H7 (cell line): ENCODE data around the gene LGALS7B. TPM values are rescaled to one million over a fixed set of nuclear protein-coding genes. Genes with fewer than 3 reads are reported as not detected.
"Not testable (repeated sequence)": the region's sequence is repeated elsewhere in the genome, so short reads cannot be mapped to it uniquely, and the experiment has no call there.

Experiments used
- DNase-seq: peaks from one replicate; pipeline ENCODE4 v3.0.0; 2012
- H3K27me3 ChIP-seq: 2 replicates; pipeline ENCODE4 v1.6.0; 2011; ENCODE audit warnings: mild to moderate bottlenecking, low read length; ENCODE audit not compliant: control insufficient read depth, insufficient read depth
- H3K36me3 ChIP-seq: replicated peaks from 2 replicates; pipeline ENCODE4 v1.5.1; 2011; ENCODE audit warnings: low read length; ENCODE audit not compliant: control insufficient read depth, insufficient read depth
- H3K4me3 ChIP-seq: 2 replicates; pipeline ENCODE4 v1.5.1; 2011; ENCODE audit warnings: low read depth, mild to moderate bottlenecking, control low read depth, low read length, moderate library complexity; ENCODE audit not compliant: insufficient read depth
- total RNA-seq: library from RNA; depleted of rRNA; stranded (reverse); fragments of >200 nt; shearing (Covaris generic); gene quantifications from 2 replicates; pipeline ENCODE4 v1.2.3, GENCODE V29; 2014

LGALS7B gene
- total RNA-seq, 1 experiment from 2014 or later, result not detected

DNA sequence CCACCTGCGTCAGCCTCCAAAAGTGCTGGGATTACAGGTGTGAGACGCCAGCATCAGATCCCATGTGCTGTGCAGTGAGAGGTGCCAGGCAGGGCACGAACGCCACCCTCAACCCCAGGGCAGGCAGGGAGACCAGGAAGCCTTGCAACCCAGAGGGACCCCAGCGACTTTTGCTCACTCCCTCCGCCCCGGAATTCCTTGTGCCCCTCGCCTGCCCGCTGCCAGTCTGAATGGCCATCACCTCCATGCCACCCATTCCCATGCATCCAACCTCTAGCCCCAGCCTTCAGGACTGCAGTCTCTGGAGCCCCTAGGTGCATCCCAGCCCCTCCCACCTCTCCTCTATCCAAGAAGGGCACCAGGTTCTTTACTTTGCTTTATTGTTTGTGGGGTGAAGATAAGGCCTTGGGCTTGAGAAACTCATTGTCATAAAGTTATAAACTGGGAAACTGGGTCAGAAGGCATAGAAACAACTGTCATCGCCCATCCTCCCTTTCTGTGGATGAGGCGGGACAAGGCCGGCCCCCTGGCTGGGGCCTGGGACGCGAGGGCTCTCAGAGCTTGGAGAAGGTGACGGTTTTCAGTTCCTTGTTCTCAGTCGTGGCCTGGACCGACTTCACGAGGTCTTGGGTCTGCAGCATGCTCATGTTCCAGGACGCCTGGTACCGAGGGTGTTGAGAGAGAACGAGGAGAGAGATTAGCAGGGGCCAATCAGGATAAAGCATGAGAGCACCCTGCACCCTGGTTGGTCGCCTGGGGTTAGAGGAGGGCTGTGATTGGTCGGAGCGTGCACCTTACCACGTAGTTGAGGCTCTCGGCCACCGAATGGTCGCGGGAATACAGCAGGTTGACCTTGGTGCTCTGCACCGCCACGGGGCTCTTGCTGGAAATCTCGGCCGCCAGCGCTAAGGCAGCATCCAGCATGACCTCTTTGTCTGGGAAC is 26.3 kb downstream of the LGALS7B start:
- H3K36me3 ChIP-seq, result peaks cover 4% of the 10 kb centered on the region
- no peaks in the 10 kb centered on the region for H3K27me3 ChIP-seq
- H3K4me3 ChIP-seq, result no peak overlapping the region
- DNase-seq, result peak; percentile 83

DNA sequence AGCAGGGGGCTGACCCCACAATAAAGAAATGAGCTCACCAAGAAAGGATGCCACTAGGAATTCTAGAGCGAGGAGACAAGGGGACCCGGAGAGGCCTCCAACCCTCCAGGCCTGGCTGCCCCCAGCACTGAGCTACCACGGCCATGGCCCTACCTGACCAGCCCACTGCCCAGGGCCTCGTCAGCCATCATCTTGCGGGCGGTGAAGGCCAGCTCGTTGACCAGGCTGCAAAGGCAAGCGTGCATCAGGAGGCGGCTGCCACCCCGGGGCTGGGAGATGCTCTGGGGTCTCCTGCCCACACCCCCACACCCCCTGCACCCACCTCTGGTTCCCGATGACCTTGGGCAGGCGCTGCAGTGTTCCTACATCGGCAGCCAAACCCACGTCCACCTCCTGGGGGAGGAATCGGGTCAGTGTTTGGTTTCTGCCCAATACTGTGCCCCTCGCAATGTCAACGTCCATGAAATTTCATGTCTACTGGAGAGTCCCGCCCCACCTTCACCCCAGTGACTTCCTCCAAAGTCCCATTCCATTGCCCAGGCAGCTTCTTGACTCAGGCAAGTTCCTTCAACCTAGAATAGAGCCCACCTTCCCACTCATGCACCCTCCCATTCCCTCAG is 27.2 kb downstream of the LGALS7B start:
- no peaks in the 10 kb centered on the region for H3K27me3 ChIP-seq
- H3K4me3 ChIP-seq, result no peak overlapping the region
- peaks cover 4% of the 10 kb centered on the region for H3K36me3 ChIP-seq
- DNase-seq, result peak; percentile 41

DNA sequence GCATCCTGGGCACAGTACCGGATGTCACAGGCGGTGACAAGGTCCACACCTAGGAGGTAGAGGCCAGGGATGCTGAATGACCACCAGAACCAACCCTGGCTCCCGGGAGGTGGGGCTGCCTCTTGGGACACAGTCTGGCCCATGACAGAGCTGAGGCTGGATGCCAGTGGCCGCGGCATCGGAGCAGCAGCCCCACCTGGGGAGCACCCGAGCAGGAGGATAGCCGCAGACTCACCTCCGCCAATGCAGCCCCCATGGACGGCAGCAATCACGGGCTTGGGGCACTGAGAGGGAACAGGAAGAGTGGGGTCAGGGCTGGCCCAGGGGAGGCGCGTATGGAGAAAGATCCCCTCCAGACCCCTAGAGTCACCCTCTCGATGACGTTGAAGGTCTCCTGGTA is 28.1 kb downstream of the LGALS7B start:
- Histone ChIP-seq H3K36me3 (peaks cover 4% of the 10 kb centered on the region), H3K4me3 (no peak overlapping the region), H3K27me3 (no peaks in the 10 kb centered on the region)
- DNase-seq, result peak; percentile 35

DNA sequence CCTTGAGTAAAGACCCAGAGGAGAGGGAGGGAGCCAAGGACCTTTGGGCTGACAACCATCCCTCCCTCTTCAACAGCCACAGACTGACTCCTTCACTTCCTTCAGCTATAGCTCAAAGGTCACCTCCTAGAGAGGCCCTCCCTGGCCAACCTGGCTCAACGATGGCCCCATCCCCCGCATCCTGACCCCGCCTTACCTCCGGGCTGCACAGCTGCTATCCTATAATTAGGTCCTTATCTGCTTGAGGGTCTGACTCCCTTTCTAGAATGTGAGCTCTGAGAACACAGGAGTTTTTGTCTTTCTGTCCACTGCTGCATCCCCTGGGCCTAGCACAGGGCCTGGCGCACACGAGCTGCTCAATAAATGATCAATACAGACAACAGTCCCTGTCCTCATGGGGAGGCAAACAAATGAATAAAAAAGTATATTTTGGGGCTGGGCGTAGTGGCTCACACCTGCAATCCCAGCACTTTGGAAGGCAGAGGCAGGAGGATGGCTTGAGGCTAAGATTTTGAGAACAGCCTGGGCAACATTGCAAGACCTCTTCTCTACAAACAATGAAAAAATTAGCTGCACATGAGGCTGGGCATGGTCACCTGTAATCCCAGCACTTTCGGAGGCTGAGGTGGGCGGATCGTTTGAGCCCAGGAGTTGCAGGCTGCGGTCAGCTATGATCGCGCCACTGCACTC is 30.4 kb downstream of the LGALS7B start:
- Histone ChIP-seq H3K27me3 (no peaks in the 10 kb centered on the region), H3K36me3 (peaks cover 5% of the 10 kb centered on the region), H3K4me3 (no peak overlapping the region)
- DNase-seq, result peak; percentile 61

DNA sequence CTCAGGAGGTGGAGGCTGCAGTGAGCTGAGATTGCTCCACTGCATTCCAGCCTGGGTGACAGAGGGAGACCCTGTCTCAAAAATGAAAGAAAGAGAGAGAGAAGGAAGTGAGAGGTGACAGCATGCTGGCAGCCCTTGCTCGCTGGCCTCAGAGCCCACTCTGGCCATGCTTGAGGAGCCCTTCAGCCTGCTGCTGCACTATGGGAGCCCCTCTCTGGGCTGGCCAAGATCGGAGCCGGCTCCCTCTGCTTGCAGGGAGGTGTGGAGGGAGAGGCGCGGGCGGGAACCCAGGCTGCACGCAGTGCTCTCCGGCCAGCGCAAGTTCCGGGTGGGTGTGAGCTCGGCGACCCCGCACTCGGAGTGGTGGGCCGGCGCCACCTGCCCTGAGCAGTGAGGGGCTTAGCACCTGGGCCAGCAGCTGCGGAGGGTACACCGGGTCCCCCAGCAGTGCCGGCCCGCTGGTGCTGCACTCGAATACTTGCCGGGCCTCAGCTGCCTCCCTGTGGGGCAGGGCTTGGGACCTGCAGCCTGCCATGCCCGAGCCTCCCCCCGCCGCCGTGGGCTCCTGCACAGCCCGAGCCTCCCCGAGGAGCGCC is 32.3 kb downstream of the LGALS7B start:
- not testable (repeated sequence) for H3K36me3 ChIP-seq, H3K4me3 ChIP-seq, H3K27me3 ChIP-seq, DNase-seq

DNA sequence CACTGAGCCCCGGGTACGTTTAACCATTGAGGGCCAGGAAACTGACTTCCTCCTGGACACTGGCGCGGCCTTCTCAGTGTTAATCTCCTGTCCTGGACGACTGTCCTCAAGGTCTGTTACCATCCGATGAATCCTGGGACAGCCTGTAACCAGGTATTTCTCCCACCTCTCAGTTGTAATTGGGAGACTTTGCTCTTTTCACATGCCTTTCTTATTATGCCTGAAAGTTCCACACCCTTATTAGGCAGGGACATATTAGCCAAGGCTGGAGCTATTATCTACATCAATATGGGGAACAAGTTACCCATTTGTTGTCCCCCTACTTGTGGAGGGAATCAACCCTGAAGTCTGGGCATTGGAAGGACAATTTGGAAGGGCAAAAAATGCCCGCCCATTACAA is 36.9 kb downstream of the LGALS7B start:
- H3K36me3 ChIP-seq, result peaks cover 12% of the 10 kb centered on the region
- not testable (repeated sequence) for DNase-seq, H3K4me3 ChIP-seq, H3K27me3 ChIP-seq

DNA sequence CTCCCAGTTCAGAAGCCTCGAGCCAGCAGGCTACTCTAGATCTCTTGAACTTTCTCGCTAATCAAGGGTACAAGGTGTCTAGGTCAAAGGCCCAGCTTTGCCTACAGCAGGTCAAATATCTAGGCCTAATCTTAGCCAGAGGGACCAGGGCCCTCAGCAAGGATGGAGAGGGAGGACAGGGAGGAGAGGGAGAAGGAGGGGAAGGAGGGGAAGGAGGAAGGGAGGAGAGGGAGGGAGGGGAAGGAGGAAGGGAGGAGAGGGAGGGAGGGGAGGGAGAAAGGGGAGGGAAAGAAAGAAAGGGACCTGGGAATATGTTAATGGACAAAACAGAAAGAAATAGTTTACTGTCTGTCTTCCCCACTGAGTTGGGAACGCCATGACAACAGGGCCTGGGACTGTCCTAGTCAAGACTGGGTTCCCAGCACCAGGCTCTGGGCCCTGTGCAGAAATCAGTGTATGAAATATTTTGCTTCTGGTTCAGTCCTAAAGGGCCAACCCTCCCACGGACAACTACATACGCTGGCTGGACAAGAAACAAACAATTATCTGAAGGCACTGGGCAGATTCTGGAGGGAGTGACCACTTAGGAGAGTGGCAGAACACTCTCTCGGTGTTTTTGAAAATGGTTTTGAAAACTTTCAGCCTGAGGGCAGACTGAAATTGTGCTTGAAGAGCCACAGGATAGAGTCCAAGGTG is 38.0 kb downstream of the LGALS7B start:
- DNase-seq, result peak; percentile 30
- Histone ChIP-seq H3K36me3 (peaks cover 12% of the 10 kb centered on the region), H3K27me3 (no peaks in the 10 kb centered on the region), H3K4me3 (no peak overlapping the region)

DNA sequence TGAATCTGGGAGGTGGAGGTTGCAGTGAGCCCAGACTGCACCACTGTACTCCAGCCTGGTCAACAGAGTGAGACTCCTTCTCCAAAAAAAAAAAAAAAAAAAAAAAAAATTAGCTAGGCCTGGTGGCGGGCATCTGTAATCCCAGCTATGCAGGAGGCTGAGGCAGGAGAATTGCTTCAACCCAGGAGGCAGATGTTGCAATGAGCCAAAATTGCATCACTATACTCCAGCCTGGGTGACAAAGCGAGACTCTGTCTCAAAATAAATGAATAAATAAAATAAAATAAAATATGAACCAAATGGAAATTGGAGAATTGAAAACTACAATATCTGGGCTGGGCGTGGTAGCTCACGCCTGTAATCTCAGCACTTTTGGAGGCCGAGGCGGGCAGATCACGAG is 40.2 kb downstream of the LGALS7B start:
- DNase-seq, H3K4me3 ChIP-seq, H3K27me3 ChIP-seq: not testable (repeated sequence)
- peaks cover 10% of the 10 kb centered on the region for H3K36me3 ChIP-seq

DNA sequence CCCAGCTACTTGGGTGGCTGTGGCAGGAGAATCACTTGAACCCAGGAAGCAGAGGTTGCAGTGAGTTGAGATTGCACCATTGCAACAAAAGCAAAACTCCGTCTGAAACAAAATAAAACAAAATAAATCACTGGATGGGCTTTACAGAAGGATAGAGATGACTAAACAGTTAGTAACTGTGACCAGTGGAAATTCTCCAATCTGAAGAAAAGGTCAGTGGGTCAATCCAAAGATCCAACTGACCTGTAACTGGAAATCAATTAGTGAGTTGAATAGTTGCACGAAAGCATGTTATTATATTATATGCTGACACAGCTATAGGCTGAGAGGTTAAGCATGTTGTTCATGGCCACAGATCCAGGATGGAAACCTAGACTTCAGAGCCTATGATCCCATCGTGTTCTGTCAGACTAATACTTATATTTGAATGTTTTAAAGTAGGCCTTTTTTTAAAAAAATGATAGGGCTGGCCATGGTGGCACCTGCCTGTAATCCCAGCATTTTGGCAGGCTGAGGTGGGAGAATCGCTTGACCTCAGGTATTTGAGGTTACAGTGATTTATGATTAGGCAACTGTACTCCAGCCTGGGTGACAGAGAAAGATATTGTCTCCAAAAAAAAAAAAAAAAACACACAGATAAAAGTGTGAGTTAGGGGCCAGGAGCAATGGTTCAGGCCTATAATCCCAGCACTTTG is 41.2 kb downstream of the LGALS7B start:
- no peaks in the 10 kb centered on the region for H3K27me3 ChIP-seq
- no peak overlapping the region for H3K4me3 ChIP-seq
- no peak for DNase-seq
- peaks cover 10% of the 10 kb centered on the region for H3K36me3 ChIP-seq

DNA sequence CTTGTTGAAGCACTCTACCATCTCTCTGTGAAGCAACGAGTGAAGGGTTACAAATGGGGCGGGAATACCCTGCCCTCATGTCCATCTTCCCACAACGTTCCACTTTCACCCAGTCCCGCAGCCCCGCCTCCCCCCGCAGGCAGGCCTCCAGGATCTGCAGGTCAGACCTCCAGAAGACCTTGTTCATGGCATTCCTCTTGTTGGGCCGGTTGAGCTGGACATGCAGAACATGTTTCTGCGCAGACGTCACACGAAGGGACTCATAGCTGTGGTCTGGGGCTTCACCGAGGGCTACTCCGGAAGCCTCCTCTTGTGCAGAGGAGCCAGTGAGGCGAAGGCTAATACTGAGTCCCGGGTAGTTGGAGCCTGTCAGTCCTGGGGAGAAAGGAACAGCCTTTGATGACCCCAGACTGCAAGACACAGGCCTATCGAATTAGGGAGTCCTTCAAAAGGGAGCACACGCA is 42.2 kb downstream of the LGALS7B start:
- peak overlapping the region; percentile 88 for H3K4me3 ChIP-seq
- peaks cover 16% of the 10 kb centered on the region for H3K36me3 ChIP-seq
- peak; percentile 65 for DNase-seq
- H3K27me3 ChIP-seq, result no peaks in the 10 kb centered on the region

DNA sequence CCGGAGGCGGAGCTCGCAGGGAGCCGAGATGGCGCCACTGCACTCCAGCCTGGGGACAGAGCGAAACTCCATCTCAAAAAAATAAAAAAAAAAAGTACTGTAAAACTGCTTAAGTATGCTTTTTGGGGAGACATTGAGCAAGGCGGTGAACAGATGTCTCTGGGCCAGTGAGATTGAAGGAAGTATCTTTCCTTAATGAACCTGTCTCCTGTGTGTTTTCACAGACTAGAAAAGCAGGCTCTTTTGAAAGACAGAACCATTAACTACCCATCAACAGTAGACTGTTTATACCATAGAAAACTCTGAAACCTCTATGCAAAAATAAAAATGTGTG is 44.1 kb downstream of the LGALS7B start:
- Histone ChIP-seq H3K4me3 (no peak overlapping the region), H3K27me3 (no peaks in the 10 kb centered on the region), H3K36me3 (peaks cover 26% of the 10 kb centered on the region)
- DNase-seq, result peak; percentile 27

DNA sequence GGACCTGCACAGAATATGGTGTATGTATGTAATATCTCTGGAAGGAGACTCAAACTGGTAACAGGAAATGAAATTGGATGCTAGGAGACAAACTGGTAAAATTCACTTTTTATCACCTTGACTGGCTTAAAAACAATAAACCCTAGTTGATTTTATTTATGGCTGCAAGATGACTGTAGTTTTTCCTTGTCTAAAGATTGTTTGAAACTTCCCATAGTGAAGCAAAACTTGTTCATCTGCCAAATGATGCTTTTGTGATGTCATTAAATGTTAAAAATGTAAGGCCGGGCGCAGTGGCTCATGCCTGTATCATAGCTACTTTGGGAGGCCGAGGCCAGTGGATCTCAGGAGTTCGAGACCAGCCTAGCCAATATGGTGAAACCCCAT is 45.1 kb downstream of the LGALS7B start:
- no peak overlapping the region for H3K4me3 ChIP-seq
- peaks cover 36% of the 10 kb centered on the region for H3K36me3 ChIP-seq
- DNase-seq, result no peak
- H3K27me3 ChIP-seq, result no peaks in the 10 kb centered on the region

DNA sequence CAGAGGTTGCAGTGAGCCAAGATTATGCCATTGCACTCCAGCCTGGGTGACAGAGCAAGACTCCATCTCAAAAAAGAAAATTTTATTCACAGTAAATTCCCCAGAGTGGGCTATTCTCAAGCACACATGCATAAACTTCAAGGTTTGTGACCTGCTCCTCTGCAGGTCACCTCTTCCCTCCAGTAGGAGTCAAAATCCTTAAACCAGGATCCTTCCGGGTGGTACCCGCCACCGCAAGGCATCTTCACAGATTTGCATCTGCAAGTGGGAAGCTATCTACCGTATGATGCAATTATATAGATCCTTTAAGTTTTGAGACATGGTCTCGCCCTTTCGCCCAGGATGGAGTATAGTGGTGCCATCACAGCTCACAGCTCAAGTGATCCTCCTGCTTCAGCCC is 45.6 kb downstream of the LGALS7B start:
- no peak overlapping the region for H3K4me3 ChIP-seq
- DNase-seq, result peak; percentile 24
- no peaks in the 10 kb centered on the region for H3K27me3 ChIP-seq
- H3K36me3 ChIP-seq, result peaks cover 41% of the 10 kb centered on the region
